PC-9 (cell line): Measurements from ENCODE around the gene NAP1L5.

ENCODE experiments used
- EZH2 ChIP-seq: fragments of 200-600 bp; sonication (generic); IDR thresholded peaks from 2 replicates; pipeline ENCODE4 v1.8.0; 2017; ENCODE audit warnings: antibody characterized with exemption, low read depth
- TF ChIP-seq, protein P1 (sequence below): fragments of 200-600 bp; sonication (generic); conservative IDR thresholded peaks from 2 replicates; pipeline ENCODE4 v1.6.1; 2017; ENCODE audit warnings: mixed run types, antibody characterized with exemption, mild to moderate bottlenecking, moderate library complexity

DNA sequence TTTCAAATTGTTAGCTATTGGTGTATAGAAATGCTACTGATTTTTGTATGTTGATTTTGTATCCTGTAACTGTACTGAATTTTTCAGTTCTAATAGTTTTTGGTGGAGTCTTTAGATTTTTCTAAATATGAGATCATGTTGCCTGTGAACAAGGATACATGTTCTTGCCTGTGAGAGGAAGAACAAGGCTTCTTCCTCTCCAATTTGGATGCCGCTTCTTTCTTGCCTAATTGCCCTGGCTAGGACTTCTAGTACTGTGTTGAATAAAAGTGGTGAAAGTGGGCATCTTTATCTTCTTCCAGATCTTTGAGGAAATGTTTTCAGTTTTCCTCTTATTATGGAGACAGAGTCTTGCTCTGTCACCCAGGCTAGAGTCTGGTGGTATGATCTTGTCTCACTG lies 16.2 kb upstream of the NAP1L5 start:
- TF ChIP-seq, protein P1, sequence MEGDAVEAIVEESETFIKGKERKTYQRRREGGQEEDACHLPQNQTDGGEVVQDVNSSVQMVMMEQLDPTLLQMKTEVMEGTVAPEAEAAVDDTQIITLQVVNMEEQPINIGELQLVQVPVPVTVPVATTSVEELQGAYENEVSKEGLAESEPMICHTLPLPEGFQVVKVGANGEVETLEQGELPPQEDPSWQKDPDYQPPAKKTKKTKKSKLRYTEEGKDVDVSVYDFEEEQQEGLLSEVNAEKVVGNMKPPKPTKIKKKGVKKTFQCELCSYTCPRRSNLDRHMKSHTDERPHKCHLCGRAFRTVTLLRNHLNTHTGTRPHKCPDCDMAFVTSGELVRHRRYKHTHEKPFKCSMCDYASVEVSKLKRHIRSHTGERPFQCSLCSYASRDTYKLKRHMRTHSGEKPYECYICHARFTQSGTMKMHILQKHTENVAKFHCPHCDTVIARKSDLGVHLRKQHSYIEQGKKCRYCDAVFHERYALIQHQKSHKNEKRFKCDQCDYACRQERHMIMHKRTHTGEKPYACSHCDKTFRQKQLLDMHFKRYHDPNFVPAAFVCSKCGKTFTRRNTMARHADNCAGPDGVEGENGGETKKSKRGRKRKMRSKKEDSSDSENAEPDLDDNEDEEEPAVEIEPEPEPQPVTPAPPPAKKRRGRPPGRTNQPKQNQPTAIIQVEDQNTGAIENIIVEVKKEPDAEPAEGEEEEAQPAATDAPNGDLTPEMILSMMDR = no peak
- TF ChIP-seq EZH2 = no peak
